ENCODE results near the gene FBXW8. TPM values are rescaled to one million over a fixed set of nuclear protein-coding genes. Genes with fewer than 3 reads are reported as not detected.

FBXW8 gene
- polyA plus RNA-seq, 2 of the 4 experiments (the other 2 are of a cell fraction): 9.8 to 15.7 TPM

DNA sequence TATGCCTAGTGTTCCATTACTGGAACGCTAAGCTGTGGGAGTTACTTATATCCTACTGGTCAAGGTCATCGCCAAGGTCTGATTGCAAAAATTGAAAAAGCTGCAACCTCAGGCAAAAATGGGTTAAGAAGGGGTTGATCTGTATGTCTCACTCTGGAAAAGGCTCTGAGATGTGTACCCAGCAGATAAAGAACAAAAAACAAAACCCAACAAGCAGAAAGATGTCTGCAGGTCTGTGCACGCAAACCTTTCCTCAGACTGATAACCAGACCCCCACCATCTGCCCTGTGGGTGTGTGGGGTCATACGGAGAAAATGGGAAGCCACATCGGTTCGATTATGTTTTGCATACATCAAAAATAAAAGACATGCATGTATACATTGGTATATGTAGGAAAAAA lies 132.1 kb downstream of the FBXW8 start:
- 79% methylated on average over 6 of the region's 6 CpGs for WGBS (ENCODE audit: missing lambda C conversion rate)
- Histone ChIP-seq H3K4me2 (0 out of 3 replicates have a peak overlapping the region, but pooled peaks have one; percentile 10), H3K27ac (no peak overlapping the region), H3K4me3 (no peak overlapping the region), H3K9me3 (no peaks in the 10 kb centered on the region), H3K4me1 (peaks cover 9% of the 10 kb centered on the region)
- no peak for TF ChIP-seq JUNB (IDR thresholded peaks at IDR 0.05)
- TF ChIP-seq TFCP2L1 (CRISPR knock-in tag; IDR thresholded peaks at IDR 0.05): no peak
- no peak for TF ChIP-seq ESRRA (IDR thresholded peaks at IDR 0.05; ENCODE audit: borderline replicate concordance, low read length)
- TF ChIP-seq, protein P1, sequence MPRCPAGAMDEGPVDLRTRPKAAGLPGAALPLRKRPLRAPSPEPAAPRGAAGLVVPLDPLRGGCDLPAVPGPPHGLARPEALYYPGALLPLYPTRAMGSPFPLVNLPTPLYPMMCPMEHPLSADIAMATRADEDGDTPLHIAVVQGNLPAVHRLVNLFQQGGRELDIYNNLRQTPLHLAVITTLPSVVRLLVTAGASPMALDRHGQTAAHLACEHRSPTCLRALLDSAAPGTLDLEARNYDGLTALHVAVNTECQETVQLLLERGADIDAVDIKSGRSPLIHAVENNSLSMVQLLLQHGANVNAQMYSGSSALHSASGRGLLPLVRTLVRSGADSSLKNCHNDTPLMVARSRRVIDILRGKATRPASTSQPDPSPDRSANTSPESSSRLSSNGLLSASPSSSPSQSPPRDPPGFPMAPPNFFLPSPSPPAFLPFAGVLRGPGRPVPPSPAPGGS (IDR thresholded peaks at IDR 0.05): no peak
- TF ChIP-seq GATA3 (IDR thresholded peaks at IDR 0.05; ENCODE audit: borderline replicate concordance): no peak
- no peak for TF ChIP-seq MYC (IDR thresholded peaks at IDR 0.05; ENCODE audit: borderline replicate concordance, low read length)
- TF ChIP-seq, protein P2, sequence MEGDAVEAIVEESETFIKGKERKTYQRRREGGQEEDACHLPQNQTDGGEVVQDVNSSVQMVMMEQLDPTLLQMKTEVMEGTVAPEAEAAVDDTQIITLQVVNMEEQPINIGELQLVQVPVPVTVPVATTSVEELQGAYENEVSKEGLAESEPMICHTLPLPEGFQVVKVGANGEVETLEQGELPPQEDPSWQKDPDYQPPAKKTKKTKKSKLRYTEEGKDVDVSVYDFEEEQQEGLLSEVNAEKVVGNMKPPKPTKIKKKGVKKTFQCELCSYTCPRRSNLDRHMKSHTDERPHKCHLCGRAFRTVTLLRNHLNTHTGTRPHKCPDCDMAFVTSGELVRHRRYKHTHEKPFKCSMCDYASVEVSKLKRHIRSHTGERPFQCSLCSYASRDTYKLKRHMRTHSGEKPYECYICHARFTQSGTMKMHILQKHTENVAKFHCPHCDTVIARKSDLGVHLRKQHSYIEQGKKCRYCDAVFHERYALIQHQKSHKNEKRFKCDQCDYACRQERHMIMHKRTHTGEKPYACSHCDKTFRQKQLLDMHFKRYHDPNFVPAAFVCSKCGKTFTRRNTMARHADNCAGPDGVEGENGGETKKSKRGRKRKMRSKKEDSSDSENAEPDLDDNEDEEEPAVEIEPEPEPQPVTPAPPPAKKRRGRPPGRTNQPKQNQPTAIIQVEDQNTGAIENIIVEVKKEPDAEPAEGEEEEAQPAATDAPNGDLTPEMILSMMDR (IDR thresholded peaks at IDR 0.05): no peak
- no peak for TF ChIP-seq KDM1A (IDR thresholded peaks at IDR 0.05; ENCODE audit: low read depth)
- TF ChIP-seq EHF (CRISPR knock-in tag; IDR thresholded peaks at IDR 0.05): no peak
- TF ChIP-seq KDM5A (IDR thresholded peaks at IDR 0.05): no peak
- TF ChIP-seq HEYL (CRISPR knock-in tag; IDR thresholded peaks at IDR 0.05): no peak
- TF ChIP-seq HDAC2 (IDR thresholded peaks at IDR 0.05): no peak
- TF ChIP-seq, protein P3, sequence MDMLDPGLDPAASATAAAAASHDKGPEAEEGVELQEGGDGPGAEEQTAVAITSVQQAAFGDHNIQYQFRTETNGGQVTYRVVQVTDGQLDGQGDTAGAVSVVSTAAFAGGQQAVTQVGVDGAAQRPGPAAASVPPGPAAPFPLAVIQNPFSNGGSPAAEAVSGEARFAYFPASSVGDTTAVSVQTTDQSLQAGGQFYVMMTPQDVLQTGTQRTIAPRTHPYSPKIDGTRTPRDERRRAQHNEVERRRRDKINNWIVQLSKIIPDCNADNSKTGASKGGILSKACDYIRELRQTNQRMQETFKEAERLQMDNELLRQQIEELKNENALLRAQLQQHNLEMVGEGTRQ (IDR thresholded peaks at IDR 0.05): no peak
- DNase-seq (ENCODE audit: low read depth in 1 of 2, low spot score in 1 of 2): no peak
- FAIRE-seq: no peak
- POLR2A ChIA-PET: no interaction called here
- CTCF ChIA-PET: interaction anchor here (1.3 to 1.4 kb wide), 2 partner anchors 14 to 18 kb away, joined by 4 read pairs; no protein-coding TSS in a partner anchor
- no peak for ATAC-seq

DNA sequence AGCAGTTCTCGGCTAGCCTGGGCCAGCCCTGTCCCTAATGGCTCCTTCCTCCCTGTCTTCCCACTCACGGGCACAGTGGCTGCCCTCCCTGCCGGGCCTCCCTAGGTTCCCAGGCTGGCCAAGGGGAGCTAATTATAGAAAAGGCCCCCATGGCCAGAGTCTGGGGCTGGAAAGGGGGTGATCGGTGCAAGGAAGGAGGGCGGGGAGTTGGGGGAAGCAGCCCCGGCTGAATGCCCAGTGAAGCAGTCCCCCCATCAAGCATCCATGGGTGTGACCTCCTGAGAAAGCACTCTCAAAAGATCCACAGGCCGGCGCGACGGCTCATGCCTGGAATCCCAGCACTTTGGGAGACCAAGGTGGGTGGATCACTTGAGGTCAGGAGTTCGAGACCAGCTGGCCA lies 133.6 kb downstream of the FBXW8 start:
- WGBS (ENCODE audit: missing lambda C conversion rate): 90% methylated on average over 11 of the region's 11 CpGs
- no peak overlapping the region for H3K27ac ChIP-seq
- ChIA-PET POLR2A (no interaction called here), CTCF (interaction anchor here (0.7 to 1.0 kb wide), 2 partner anchors 8 to 1122 kb away, joined by 3 read pairs; no protein-coding TSS in a partner anchor)
- H3K4me2 ChIP-seq: no peak overlapping the region
- DNase-seq (ENCODE audit: low read depth in 1 of 2, low spot score in 1 of 2): no peak
- TF ChIP-seq PHF8 (IDR thresholded peaks at IDR 0.05; ENCODE audit: borderline replicate concordance, low read depth) (no peak), JUNB (IDR thresholded peaks at IDR 0.05) (no peak), FOXS1 (CRISPR knock-in tag; IDR thresholded peaks at IDR 0.05) (no peak), PBX3 (IDR thresholded peaks at IDR 0.05) (no peak), SREBF2 (IDR thresholded peaks at IDR 0.05) (no peak), E2F6 (IDR thresholded peaks at IDR 0.05; ENCODE audit: borderline replicate concordance, low read depth) (no peak), EHMT2 (IDR thresholded peaks at IDR 0.05; ENCODE audit: low read depth) (no peak)
- H3K4me1 ChIP-seq: peaks cover 15% of the 10 kb centered on the region
- no peak for ATAC-seq
- FAIRE-seq: no peak
- no peak overlapping the region for H3K4me3 ChIP-seq
- H3K9me3 ChIP-seq: no peaks in the 10 kb centered on the region

GRCh38 chr12:117044790-117045159 lies 134.0 kb downstream of the FBXW8 start:
- 90% methylated on average over 13 of the region's 13 CpGs for WGBS (ENCODE audit: missing lambda C conversion rate)
- no peak overlapping the region for H3K4me3 ChIP-seq
- POLR2A ChIA-PET: no interaction called here
- DNase-seq (ENCODE audit: low read depth in 1 of 2, low spot score in 1 of 2) (no peak), ATAC-seq (no peak), FAIRE-seq (no peak)
- TF ChIP-seq, protein P4, sequence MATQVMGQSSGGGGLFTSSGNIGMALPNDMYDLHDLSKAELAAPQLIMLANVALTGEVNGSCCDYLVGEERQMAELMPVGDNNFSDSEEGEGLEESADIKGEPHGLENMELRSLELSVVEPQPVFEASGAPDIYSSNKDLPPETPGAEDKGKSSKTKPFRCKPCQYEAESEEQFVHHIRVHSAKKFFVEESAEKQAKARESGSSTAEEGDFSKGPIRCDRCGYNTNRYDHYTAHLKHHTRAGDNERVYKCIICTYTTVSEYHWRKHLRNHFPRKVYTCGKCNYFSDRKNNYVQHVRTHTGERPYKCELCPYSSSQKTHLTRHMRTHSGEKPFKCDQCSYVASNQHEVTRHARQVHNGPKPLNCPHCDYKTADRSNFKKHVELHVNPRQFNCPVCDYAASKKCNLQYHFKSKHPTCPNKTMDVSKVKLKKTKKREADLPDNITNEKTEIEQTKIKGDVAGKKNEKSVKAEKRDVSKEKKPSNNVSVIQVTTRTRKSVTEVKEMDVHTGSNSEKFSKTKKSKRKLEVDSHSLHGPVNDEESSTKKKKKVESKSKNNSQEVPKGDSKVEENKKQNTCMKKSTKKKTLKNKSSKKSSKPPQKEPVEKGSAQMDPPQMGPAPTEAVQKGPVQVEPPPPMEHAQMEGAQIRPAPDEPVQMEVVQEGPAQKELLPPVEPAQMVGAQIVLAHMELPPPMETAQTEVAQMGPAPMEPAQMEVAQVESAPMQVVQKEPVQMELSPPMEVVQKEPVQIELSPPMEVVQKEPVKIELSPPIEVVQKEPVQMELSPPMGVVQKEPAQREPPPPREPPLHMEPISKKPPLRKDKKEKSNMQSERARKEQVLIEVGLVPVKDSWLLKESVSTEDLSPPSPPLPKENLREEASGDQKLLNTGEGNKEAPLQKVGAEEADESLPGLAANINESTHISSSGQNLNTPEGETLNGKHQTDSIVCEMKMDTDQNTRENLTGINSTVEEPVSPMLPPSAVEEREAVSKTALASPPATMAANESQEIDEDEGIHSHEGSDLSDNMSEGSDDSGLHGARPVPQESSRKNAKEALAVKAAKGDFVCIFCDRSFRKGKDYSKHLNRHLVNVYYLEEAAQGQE (IDR thresholded peaks at IDR 0.05): no peak
- TF ChIP-seq NFE2L2 (conservative IDR thresholded peaks at IDR 0.05; ENCODE audit: low read length) (no peak), HEYL (CRISPR knock-in tag; IDR thresholded peaks at IDR 0.05) (no peak), MAFK (IDR thresholded peaks at IDR 0.05; ENCODE audit: partially characterized antibody) (no peak), GATA3 (IDR thresholded peaks at IDR 0.05; ENCODE audit: borderline replicate concordance) (no peak), CBX2 (IDR thresholded peaks at IDR 0.05; ENCODE audit: borderline replicate concordance, low read depth) (no peak)
- TF ChIP-seq, protein P5, sequence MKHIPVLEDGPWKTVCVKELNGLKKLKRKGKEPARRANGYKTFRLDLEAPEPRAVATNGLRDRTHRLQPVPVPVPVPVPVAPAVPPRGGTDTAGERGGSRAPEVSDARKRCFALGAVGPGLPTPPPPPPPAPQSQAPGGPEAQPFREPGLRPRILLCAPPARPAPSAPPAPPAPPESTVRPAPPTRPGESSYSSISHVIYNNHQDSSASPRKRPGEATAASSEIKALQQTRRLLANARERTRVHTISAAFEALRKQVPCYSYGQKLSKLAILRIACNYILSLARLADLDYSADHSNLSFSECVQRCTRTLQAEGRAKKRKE (CRISPR knock-in tag; IDR thresholded peaks at IDR 0.05; ENCODE audit: low read depth): no peak
- H3K27ac ChIP-seq: no peak overlapping the region
- CTCF ChIA-PET: interaction anchor here (0.7 kb wide), 1 partner anchor 1122 kb away, joined by 3 read pairs; no protein-coding TSS in a partner anchor
- H3K9me3 ChIP-seq: no peaks in the 10 kb centered on the region
- peaks cover 15% of the 10 kb centered on the region for H3K4me1 ChIP-seq
- no peak overlapping the region for H3K4me2 ChIP-seq
